Hippocampal formation (tissue), 2 donors: ENCODE measurements around the gene CD46.
"Not testable (repeated sequence)": the region's sequence is repeated elsewhere in the genome, so short reads cannot be mapped to it uniquely, and the experiment has no call there.

Experiments used
- DNase-seq, 2 donors: peaks; one replicate each; lab custom pipeline; 2025; lab: John Stamatoyannopoulos, UW

The CD46 gene

GRCh38 chr1:207750631-207751305 lies 1.1 kb upstream of the CD46 start:
- DNase-seq, result no peak

DNA sequence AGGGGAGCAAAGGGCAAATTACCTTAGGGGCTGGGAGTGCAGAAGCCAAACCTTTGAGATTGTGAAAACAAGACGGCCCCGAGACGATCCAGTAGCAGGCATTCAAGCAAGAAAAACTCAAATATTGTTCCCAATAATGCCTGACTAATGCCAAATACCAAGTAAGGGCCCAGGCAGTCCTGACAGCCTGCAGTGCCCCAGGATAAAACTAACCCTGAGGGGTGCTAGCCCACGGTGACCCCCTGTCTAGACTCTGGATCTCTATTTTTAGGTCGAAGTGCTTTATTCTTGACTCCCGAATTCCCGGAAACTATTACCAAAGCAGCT lies 428 bp upstream of the CD46 start:
- not testable (repeated sequence) for DNase-seq

DNA sequence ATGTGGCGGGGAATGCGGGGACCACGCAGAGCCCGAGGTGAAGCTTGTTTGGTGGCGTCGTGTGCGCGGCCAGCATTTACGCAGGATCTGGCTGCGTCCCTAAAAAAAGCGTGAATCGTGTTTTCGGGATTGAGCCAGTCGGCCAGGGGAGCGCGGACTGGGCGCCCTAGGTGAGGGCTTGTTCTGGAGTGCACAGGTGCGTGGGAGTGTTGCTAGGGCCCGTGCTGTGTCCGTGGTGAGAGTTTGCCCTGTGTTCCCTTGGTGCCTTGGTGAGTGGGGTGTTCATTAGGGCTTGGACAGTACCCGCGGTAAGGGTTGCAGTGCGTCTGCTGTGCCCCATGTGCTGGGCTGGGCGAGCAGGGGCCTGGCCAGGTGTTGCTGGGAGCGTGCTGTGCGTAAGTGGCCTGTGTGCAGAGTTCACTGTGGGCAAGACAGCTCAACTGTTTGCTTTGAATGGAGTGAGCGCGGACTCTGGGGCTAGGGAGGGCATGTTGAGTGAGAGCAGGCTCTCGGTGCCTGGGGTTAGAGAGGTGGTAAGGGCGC lies 673 bp downstream of the CD46 start:
- no peak for DNase-seq

DNA sequence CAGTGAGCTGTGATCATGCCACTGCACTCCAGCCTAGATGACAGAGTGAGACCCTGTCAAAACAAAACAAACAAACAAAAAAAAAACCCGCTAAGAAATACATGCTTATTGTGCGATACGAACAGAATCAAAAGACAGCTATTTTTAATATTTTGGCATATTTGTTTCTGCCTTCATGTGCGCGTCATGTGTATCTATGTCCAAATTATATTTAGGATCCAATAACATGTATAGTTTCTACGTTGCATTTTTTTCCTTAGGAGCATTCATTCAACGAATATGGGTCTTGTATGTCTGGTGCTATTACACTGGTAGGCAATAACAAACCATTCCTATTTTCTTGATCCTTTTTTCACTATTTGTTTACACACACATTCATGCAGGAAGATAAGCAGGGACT lies 1.8 kb downstream of the CD46 start:
- DNase-seq, result no peak

- DNase-seq, result no peak
Observed at GRCh38 chr1:207754011-207754410, 2.2 kb downstream of the CD46 start.

DNA sequence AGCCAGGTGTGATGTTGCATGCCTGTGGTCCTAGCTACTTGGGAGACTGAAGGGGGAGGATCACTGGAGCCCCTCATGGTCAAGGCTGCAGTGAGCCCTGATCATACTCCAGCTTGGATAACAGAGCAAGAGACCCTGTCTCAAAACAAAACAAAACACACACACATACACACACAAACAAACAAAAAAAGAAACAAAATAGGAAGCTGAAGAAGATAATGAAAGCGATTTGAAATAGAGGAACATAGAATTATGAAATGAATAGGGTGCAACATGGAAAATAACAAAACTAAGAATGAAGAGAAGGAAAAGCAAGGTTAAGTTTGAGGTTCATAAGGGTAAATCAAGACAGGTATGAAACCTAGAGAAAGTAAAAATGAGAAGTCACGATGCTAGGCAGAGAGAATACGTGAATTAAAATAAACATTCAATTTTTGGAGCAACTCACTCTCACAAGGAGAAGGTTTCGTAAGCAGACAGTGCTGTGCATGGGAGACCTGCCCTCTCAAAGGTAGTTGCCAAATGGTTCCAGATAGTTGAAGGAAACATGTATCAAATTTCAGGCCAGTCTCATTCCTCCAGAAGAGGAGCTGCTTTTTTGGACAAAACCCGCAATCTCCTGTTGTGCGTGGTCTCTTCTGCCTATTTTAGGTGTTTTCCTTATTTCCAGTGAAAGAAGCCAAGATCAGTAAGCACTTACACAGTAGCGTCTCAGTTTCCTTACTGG lies 3.3 kb downstream of the CD46 start:
- DNase-seq, result no peak

DNA sequence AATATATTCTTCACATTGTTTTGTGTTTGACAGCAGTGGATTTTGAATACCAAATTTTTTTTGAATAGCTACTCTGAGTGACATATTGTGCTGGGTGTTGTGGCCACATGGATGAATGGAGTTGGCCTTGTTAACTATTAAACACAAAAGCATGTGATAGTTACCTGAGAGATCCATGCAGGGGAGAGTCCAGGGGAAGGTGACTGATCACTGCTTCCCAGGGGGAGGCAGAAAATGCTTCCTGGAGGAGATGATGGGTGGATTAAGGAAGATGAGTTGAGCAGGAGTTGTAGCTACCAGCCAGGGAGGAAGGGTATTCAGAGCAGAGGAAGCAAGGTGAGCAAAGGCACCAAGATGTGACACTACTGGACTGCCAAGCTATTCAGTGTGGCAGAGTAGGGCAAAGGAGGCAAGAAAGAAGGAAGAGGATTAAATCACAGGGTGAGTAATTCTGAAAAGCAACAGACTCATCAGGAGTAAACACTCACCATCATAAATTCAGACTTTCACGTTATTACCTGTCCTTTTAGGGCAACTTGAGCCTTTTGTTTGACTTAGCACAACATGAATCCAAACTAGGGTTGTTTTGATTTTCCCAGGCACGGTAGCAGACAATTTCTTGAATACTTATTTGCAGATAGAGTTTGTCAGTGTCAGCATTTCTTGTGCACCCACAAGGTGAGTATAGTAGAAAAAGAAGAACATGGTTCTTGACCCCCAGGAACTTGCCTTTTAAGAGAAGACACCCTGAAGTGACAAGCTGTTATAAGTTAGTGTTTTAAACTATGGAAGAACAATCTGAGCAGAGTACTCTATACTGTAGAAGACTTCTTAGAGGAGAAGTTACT lies 4.2 kb downstream of the CD46 start:
- DNase-seq, result no peak

DNA sequence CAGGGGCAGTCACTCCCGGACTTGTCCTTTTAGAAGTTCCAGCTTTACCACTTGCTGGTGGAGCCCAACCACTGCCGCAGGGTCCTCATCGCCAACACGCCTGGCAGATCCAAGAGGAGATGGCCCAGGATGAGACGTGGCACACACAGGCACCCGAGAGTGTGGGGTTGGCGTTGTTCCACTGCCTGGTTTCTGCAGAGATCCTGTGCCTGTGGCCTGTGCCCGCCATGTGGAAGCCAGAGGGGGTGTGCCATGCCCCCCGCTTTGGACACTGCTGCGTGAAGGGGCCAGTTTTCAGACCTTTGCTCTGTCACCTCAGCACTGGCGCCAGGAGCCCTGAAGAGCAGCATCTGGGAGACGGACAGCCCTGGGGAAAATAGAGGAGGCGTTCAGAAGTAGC lies 10.8 kb downstream of the CD46 start:
- DNase-seq, result no peak

GRCh38 chr1:207763091-207763490 lies 11.2 kb downstream of the CD46 start:
- DNase-seq, result no peak

- DNase-seq, result no peak
Observed at GRCh38 chr1:207763972-207764371, 12.1 kb downstream of the CD46 start.

- no peak for DNase-seq
Observed at GRCh38 chr1:207766569-207766968, 14.7 kb downstream of the CD46 start.

DNA sequence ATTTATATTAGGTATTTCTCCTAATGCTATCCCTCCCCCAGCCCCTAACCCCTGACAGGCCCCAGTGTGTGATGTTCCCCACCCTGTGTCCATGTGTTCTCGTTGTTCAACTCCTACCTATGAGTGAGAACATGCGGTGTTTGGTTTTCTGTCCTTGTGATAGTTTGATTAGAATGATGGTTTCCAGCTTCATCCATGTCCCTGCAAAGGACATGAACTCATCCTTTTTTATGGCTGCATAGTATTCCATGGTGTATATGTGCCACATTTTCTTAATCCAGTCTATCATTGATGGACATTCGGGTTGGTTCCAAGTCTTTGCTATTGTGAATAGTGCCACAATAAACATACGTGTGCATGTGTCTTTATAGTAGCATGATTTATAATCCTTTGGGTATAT lies 18.7 kb downstream of the CD46 start:
- not testable (repeated sequence) for DNase-seq

DNA sequence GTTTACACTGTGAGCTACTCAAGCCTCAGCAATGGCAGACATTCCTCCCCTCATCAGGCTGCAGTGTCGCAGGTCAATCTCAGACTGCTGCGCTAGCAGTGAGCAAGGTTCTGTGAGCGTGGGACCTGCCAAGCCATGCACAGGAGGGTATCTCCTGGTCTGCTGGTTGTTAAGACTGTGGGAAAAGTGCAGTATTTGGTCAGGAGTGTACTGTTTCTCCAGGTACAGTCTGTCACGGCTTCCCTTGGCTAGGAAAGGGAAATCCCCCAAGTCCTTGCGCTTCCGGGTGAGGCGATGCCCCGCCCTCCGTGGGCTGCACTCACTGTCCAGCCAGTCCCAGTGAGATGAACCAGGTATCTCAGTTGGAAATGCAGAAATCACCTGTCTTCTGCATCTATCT lies 24.2 kb downstream of the CD46 start:
- not testable (repeated sequence) for DNase-seq

DNA sequence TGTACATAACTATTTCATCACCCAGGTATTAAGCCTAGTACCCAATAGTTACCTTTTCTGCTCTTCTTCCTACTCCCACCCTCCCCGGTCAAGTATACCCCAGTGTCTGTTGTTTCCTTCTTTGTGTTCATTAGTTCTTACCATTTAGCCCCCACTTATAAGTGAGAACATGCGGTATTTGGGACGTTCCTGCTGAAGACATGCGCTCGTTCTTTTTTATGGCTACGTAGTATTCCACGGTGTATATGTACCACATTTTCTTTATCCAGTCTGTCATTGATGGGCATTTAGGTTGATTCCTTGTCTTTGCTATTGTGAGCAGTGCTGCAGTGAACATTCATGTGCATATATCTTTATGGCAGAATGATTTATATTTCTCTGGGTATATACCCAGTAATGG lies 25.6 kb downstream of the CD46 start:
- not testable (repeated sequence) for DNase-seq

- no peak for DNase-seq
Observed at GRCh38 chr1:207779008-207779407, 27.2 kb downstream of the CD46 start.

DNA sequence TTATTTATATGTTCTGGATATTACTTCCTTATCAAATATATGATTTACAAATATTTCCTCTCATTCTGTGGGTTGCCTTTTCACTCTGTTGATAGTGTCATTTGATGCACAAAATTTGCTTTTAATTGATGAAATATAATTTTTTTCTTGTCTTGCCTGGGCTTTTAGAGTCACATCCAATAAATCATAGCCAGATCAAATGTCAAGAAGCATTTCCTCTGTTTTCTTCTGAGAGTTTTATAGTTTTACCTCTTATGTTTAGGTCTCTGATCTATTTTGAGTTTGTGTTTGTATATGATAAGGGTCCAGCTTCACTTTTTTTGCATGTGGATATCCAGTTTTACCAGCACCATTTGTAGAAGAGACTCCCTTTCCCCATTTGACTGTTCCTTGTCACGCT lies 29.5 kb downstream of the CD46 start:
- no peak for DNase-seq

GRCh38 chr1:207787776-207788175 lies 35.9 kb downstream of the CD46 start:
- DNase-seq, result no peak

DNA sequence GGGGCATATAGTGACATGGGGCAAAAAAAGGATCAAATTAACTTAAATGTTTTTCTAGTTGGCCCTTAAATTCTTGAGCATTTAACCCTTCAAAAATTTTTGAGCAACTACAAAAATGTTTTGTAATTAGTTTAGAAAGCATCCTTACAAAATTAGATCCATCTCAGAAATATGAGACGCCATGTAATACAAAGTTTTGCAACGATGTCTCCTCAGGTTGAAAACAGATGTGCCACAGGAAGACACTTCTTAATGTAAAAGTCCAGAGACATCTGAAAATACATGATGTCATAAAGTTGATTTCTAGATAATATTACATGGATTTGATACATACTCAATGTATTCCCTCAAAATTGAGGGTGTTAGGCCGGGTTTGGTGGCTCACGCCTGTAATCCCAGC lies 37.5 kb downstream of the CD46 start:
- DNase-seq, result no peak

GRCh38 chr1:207789792-207790787 lies 38.2 kb downstream of the CD46 start:
- DNase-seq, result no peak

DNA sequence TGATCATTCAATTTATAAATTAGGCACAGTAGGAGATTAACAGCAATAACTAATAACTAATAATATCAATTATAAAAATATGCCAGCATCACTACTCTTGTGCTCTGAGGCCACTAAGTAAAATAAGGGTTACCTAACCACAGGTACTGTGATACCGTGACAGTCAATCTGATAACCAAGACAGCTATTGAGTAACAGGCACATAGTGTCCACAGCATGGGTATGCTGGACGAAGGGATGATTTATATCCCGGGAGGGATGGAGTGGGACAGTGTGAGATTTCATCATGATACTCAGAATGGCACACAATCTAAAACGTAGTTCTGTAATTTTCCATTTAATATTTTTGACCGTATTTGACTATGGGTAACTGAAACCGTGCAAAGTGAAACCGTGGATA lies 39.4 kb downstream of the CD46 start:
- DNase-seq, result no peak

DNA sequence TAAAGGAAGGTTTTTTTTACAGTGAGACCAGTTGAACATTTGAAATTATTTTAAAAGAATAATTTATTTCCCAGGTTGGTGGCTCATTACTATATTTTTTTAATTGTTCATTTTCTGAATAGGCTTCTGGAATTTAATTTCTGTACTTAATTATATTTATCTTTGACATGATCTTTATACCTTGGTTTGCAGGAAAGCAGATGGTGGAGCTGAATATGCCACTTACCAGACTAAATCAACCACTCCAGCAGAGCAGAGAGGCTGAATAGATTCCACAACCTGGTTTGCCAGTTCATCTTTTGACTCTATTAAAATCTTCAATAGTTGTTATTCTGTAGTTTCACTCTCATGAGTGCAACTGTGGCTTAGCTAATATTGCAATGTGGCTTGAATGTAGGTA lies 41.5 kb downstream of the CD46 start:
- no peak for DNase-seq
